ENCODE results near the gene IRX4. TPM values are rescaled to one million over a fixed set of nuclear protein-coding genes. Genes with fewer than 3 reads are reported as not detected.

IRX4 gene
- total RNA-seq, 4 donors from 2014 or later: 0.68 to 3.5 TPM; not detected in 2

- TF ChIP-seq CTCF (IDR thresholded peaks at IDR 0.05; ENCODE audit: low read depth): no peak
Measured at GRCh38 chr5:1912951-1913565, 30.3 kb upstream of the IRX4 start.

GRCh38 chr5:1911773-1912235, 29.1 kb upstream of the IRX4 start:
- TF ChIP-seq CTCF (IDR thresholded peaks at IDR 0.05; ENCODE audit: low read depth): no peak

GRCh38 chr5:1910861-1911772, 28.4 kb upstream of the IRX4 start:
- TF ChIP-seq CTCF (IDR thresholded peaks at IDR 0.05; ENCODE audit: low read depth): no peak

- no peak for TF ChIP-seq CTCF (IDR thresholded peaks at IDR 0.05; ENCODE audit: low read depth)
Measured at GRCh38 chr5:1910081-1910760, 27.5 kb upstream of the IRX4 start.

- TF ChIP-seq CTCF (IDR thresholded peaks at IDR 0.05; ENCODE audit: low read depth): no peak
Measured at GRCh38 chr5:1909346-1909985, 26.7 kb upstream of the IRX4 start.

GRCh38 chr5:1908931-1909330, 26.2 kb upstream of the IRX4 start:
- TF ChIP-seq CTCF (IDR thresholded peaks at IDR 0.05; ENCODE audit: low read depth): no peak
